CD4-positive, alpha-beta memory T cell (primary cell): Measurements from ENCODE around the gene AGR3. TPM values are rescaled to one million over a fixed set of nuclear protein-coding genes. Genes with fewer than 3 reads are reported as not detected.
"Not testable (repeated sequence)": the region's sequence is repeated elsewhere in the genome, so short reads cannot be mapped to it uniquely, and the experiment has no call there.

Source experiments
- CTCF ChIA-PET: fragments of 350-600 bp; sonication (Branson Sonifier 250); formaldehyde crosslinking; loops from one replicate; lab custom pipeline; 2021; ENCODE audit warnings: inconsistent platforms; ENCODE audit not compliant: partially characterized antibody; lab: Charles Lee
- POLR2A ChIA-PET: fragments of 350-600 bp; sonication (Branson Sonifier 250); formaldehyde crosslinking; loops from one replicate; lab custom pipeline; 2021; ENCODE audit not compliant: partially characterized antibody; lab: Charles Lee
- DNase-seq, 5 donors: peaks; one replicate each; pipeline versions ENCODE4 v3.0.0 to v3.0.0-alpha.2; 2020 to 2022; ENCODE audit warnings: mixed read lengths in 1 of 5
- H3K27ac ChIP-seq: one replicate; pipeline ENCODE4 v1.7.0; 2013; ENCODE audit warnings: low read depth, low read length
- H3K27me3 ChIP-seq: 2 replicates; pipeline ENCODE4 v1.7.0; 2013; ENCODE audit warnings: mild to moderate bottlenecking, low read length, moderate library complexity; ENCODE audit not compliant: insufficient read depth
- H3K36me3 ChIP-seq: 2 replicates; pipeline ENCODE4 v1.7.0; 2013; ENCODE audit warnings: mild to moderate bottlenecking, low read length, moderate library complexity; ENCODE audit not compliant: insufficient read depth
- H3K4me1 ChIP-seq: 2 replicates; pipeline ENCODE4 v1.7.0; 2013; ENCODE audit warnings: mild to moderate bottlenecking, low read length, moderate library complexity; ENCODE audit not compliant: insufficient read depth
- H3K4me3 ChIP-seq, 2 donors: one replicate each; pipeline ENCODE4 v1.7.0; 2013; ENCODE audit warnings: low read length in 2 of 2, mild to moderate bottlenecking in 1 of 2
- H3K9me3 ChIP-seq, 2 donors: one replicate each; pipeline ENCODE4 v1.7.0; 2013; ENCODE audit warnings: low read length in 2 of 2, control low read depth in 1 of 2; ENCODE audit not compliant: control insufficient read depth in 1 of 2
- H3K27ac Mint-ChIP-seq, 7 donors: one replicate each; pipeline ENCODE4 v1.8.0; 2020 to 2021; ENCODE audit warnings: mixed read lengths in 7 of 7, mild to moderate bottlenecking in 6 of 7, inconsistent platforms in 3 of 7, moderate library complexity in 3 of 7
- H3K27me3 Mint-ChIP-seq, 2 donors: one replicate each; pipeline ENCODE4 v1.8.0; 2020 to 2021; ENCODE audit warnings: mixed read lengths in 2 of 2
- H3K36me3 Mint-ChIP-seq, 2 donors: one replicate each; pipeline ENCODE4 v1.8.0; 2020 to 2021; ENCODE audit warnings: mixed read lengths in 2 of 2, inconsistent platforms in 1 of 2, mild to moderate bottlenecking in 1 of 2
- H3K4me1 Mint-ChIP-seq, 4 donors: one replicate each; pipeline ENCODE4 v1.8.0; 2020 to 2021; ENCODE audit warnings: mixed read lengths in 4 of 4, mild to moderate bottlenecking in 1 of 4
- H3K4me3 Mint-ChIP-seq, 8 donors: one replicate each; pipeline ENCODE4 v1.8.0; 2020 to 2021; ENCODE audit warnings: mixed read lengths in 8 of 8, mild to moderate bottlenecking in 7 of 8, moderate library complexity in 6 of 8, inconsistent platforms in 3 of 8
- H3K9me3 Mint-ChIP-seq, 8 donors: one replicate each; pipeline ENCODE4 v1.8.0; 2020 to 2021; ENCODE audit warnings: mixed read lengths in 8 of 8, mild to moderate bottlenecking in 5 of 8, inconsistent platforms in 3 of 8, moderate library complexity in 1 of 8
- intact Hi-C: fragments of 100-400 bp; cut with micrococcal nuclease; formaldehyde crosslinking; loops from one replicate; pipeline ENCODE4 v1.15.1; 2023
- polyA plus RNA-seq, 2 donors: library from polyadenylated mRNA; unstranded; fragments of 300-500 nt; fragmentation: Illumina TruSeq; gene quantifications; one replicate each; pipeline ENCODE4 v1.2.3, GENCODE V29; 2021
- total RNA-seq, 2 experiments: library from RNA; stranded (reverse); gene quantifications; one replicate each; pipeline ENCODE4 v1.2.3, GENCODE V29; 2021

The AGR3 gene
- total and polyA plus RNA-seq, 4 experiments from 2014 or later, result not detected

GRCh38 chr7:16875861-16876260 lies 5.9 kb downstream of the AGR3 start:
- intact Hi-C loops, result no loop called here
- peaks cover 2 to 4% of the 10 kb centered on the region in 2 donors for H3K27me3 Mint-ChIP-seq
- no peaks in the 10 kb centered on the region for H3K27me3 ChIP-seq
- H3K4me1 ChIP-seq, result no peaks in the 10 kb centered on the region
- no peak overlapping the region for H3K4me3 Mint-ChIP-seq
- no peak overlapping the region for H3K4me3 ChIP-seq
- H3K36me3 ChIP-seq, result no peaks in the 10 kb centered on the region
- DNase-seq, result no peak
- ChIA-PET CTCF (no interaction called here), POLR2A (no interaction called here)
- no peak overlapping the region for H3K27ac Mint-ChIP-seq
- no peaks in the 10 kb centered on the region for H3K9me3 ChIP-seq
- no peaks in the 10 kb centered on the region for H3K36me3 Mint-ChIP-seq
- H3K9me3 Mint-ChIP-seq, result peaks cover 0 to 12% (median 9%) of the 10 kb centered on the region in 8 donors
- no peak overlapping the region for H3K27ac ChIP-seq
- no peaks in the 10 kb centered on the region for H3K4me1 Mint-ChIP-seq

GRCh38 chr7:16874066-16874465 lies 7.7 kb downstream of the AGR3 start:
- CTCF ChIA-PET, result interaction anchor here (0.9 kb wide), 1 partner anchor 109 kb away, joined by 3 read pairs; no protein-coding TSS in a partner anchor
- Mint-ChIP-seq H3K36me3 (no peaks in the 10 kb centered on the region), H3K4me1 (no peaks in the 10 kb centered on the region), H3K27me3 (peaks cover 2 to 4% of the 10 kb centered on the region in 2 donors), H3K9me3 (peaks cover 0 to 12% (median 9%) of the 10 kb centered on the region in 8 donors), H3K27ac (no peak overlapping the region), H3K4me3 (no peak overlapping the region)
- H3K4me3 ChIP-seq, result no peak overlapping the region
- H3K9me3 ChIP-seq, result no peaks in the 10 kb centered on the region
- H3K27ac ChIP-seq, result no peak overlapping the region
- POLR2A ChIA-PET, result no interaction called here
- no peaks in the 10 kb centered on the region for H3K4me1 ChIP-seq
- H3K36me3 ChIP-seq, result no peaks in the 10 kb centered on the region
- no peaks in the 10 kb centered on the region for H3K27me3 ChIP-seq
- no peak for DNase-seq
- intact Hi-C loops, result no loop called here

GRCh38 chr7:16867328-16867727 lies 14.5 kb downstream of the AGR3 start:
- Mint-ChIP-seq H3K4me1 (no peaks in the 10 kb centered on the region), H3K9me3 (peaks cover 0 to 10% (median 7%) of the 10 kb centered on the region in 8 donors), H3K27me3 (peaks cover 10 to 19% of the 10 kb centered on the region in 2 donors), H3K4me3 (no peak overlapping the region), H3K36me3 (no peaks in the 10 kb centered on the region), H3K27ac (no peak overlapping the region)
- Histone ChIP-seq H3K4me3 (no peak overlapping the region), H3K27ac (no peak overlapping the region), H3K27me3 (no peaks in the 10 kb centered on the region), H3K4me1 (no peaks in the 10 kb centered on the region), H3K36me3 (no peaks in the 10 kb centered on the region), H3K9me3 (no peaks in the 10 kb centered on the region)
- ChIA-PET CTCF (no interaction called here), POLR2A (no interaction called here)
- intact Hi-C loops, result no loop called here
- no peak for DNase-seq

GRCh38 chr7:16853189-16853588 lies 28.6 kb downstream of the AGR3 start:
- H3K4me1 ChIP-seq, DNase-seq, H3K9me3 Mint-ChIP-seq, POLR2A ChIA-PET, H3K27me3 ChIP-seq, H3K4me1 Mint-ChIP-seq, H3K9me3 ChIP-seq, H3K36me3 ChIP-seq, H3K36me3 Mint-ChIP-seq, intact Hi-C loops, H3K27ac ChIP-seq, H3K27ac Mint-ChIP-seq, H3K4me3 Mint-ChIP-seq, H3K4me3 ChIP-seq: not testable (repeated sequence)
- CTCF ChIA-PET, result interaction anchor here (0.9 to 1.5 kb wide), 2 partner anchors 9 to 67 kb away, joined by 3 to 5 read pairs; no protein-coding TSS in a partner anchor
- H3K27me3 Mint-ChIP-seq, result peaks cover 18 to 26% of the 10 kb centered on the region in 2 donors

- no peak for DNase-seq
- Mint-ChIP-seq H3K4me3 (no peak overlapping the region), H3K27ac (no peak overlapping the region), H3K9me3 (peaks cover 0 to 3% (median 0%) of the 10 kb centered on the region in 8 donors), H3K4me1 (peaks cover 0 to 1% (median under 1%) of the 10 kb centered on the region in 4 donors), H3K36me3 (no peaks in the 10 kb centered on the region), H3K27me3 (peaks cover 18 to 29% of the 10 kb centered on the region in 2 donors)
- intact Hi-C loops, result no loop called here
- ChIA-PET POLR2A (no interaction called here), CTCF (no interaction called here)
- H3K9me3 ChIP-seq, result no peaks in the 10 kb centered on the region
- no peak overlapping the region for H3K27ac ChIP-seq
- H3K4me3 ChIP-seq, result no peak overlapping the region
- H3K4me1 ChIP-seq, result no peaks in the 10 kb centered on the region
- H3K36me3 ChIP-seq, result no peaks in the 10 kb centered on the region
- no peaks in the 10 kb centered on the region for H3K27me3 ChIP-seq
Measured at GRCh38 chr7:16851829-16852228, 30.0 kb downstream of the AGR3 start.

GRCh38 chr7:16850614-16851466 lies 30.9 kb downstream of the AGR3 start:
- Histone ChIP-seq H3K36me3 (no peaks in the 10 kb centered on the region), H3K27me3 (no peaks in the 10 kb centered on the region), H3K9me3 (no peaks in the 10 kb centered on the region), H3K4me3 (no peak overlapping the region), H3K4me1 (no peaks in the 10 kb centered on the region), H3K27ac (no peak overlapping the region)
- Mint-ChIP-seq H3K9me3 (peaks cover 0 to 3% (median 0%) of the 10 kb centered on the region in 8 donors), H3K36me3 (no peaks in the 10 kb centered on the region), H3K4me1 (peaks cover 0 to 1% (median under 1%) of the 10 kb centered on the region in 4 donors), H3K4me3 (no peak overlapping the region), H3K27me3 (peaks cover 18 to 29% of the 10 kb centered on the region in 2 donors), H3K27ac (no peak overlapping the region)
- DNase-seq, result no peak
- ChIA-PET POLR2A (no interaction called here), CTCF (no interaction called here)
- intact Hi-C loops, result no loop called here

DNA sequence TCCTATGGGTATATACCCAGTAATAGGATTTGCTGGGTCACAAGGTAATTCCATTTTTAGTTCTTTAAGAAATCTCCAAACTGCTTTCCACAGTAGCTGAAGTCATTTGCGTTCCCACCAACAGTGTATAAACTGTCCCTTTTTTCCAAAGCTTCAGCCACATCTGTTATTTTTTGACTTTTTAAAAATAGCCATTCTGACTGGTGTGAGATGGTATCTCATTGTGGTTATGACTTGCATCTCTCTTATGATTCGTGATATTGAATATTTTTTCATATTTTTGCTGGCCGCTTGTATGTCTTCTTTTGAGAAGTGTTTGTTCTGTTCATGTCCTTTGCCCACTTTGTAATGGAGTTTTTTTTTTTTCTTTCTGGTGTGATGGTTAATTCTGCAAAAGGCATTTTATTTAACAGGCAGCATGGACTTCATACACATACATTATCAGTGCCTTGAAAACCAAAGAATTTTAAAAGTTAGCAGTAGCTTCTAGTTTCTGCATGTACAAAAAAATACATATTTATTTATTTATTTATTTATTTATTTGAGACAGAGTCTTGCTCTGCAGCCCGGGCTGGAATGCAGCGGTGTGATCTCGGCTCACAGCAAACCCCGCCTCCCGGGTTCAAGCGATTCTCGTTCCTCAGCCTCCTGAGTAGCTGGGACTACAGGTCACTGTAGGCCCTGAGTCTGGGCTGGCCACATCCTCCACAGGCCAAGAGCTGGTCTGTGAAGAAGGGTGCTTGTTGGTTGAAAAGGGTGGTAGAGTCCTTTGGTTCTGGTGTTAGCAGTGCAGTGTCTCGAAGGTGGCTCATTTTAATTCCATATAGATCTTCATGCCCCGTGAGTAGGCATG lies 32.3 kb downstream of the AGR3 start:
- intact Hi-C loops, result no loop called here
- CTCF ChIA-PET, result no interaction called here
- no peak overlapping the region for H3K27ac ChIP-seq
- H3K27me3 Mint-ChIP-seq, result peaks cover 14 to 27% of the 10 kb centered on the region in 2 donors
- H3K4me3 Mint-ChIP-seq, result no peak overlapping the region
- H3K4me3 ChIP-seq, result no peak overlapping the region
- H3K27me3 ChIP-seq, result no peaks in the 10 kb centered on the region
- H3K9me3 Mint-ChIP-seq, result peaks cover 0 to 5% (median 0%) of the 10 kb centered on the region in 8 donors
- H3K27ac Mint-ChIP-seq, result no peak overlapping the region
- no peaks in the 10 kb centered on the region for H3K36me3 ChIP-seq
- H3K9me3 ChIP-seq, result no peaks in the 10 kb centered on the region
- H3K4me1 Mint-ChIP-seq, result peaks cover 0 to 1% (median under 1%) of the 10 kb centered on the region in 4 donors
- DNase-seq, result no peak
- POLR2A ChIA-PET, result no interaction called here
- no peaks in the 10 kb centered on the region for H3K4me1 ChIP-seq
- H3K36me3 Mint-ChIP-seq, result no peaks in the 10 kb centered on the region
